Measurements from ENCODE around the gene SLC22A23.

DNA sequence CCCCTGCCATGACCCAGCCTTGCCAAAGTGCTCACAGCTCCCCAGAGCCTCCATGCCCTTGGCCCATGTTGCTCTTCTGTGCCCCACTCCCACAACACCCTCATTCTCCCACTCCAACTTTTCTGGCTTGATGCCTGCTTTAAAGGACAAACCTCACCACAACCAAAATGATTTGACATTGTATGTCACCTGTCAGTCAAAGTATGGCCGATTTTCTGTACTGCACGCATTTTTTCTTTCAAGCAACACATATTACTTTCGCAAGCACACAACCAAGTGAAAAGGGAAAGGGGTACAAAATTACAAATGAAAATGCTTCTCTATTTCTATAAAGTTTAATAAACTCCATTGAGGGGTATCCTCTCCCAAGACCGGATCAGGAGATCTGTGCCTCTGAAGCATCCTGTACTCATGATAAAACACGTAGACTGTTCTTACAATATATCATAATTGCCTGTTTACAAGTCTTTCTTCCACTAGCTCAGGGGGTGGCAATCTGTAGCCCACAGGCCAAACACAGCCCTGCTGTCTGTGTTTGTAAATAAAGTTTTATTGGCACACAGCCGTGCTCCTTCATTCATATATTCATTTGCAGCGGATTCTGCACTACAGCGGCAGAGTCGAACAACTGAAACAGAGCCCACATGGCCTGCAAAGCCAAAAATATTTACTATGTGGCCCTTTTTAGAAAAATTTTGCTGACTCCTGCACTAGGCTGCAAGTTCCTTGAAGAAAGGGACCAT lies 32.5 kb downstream of the SLC22A23 start:
- TF ChIP-seq, protein P1, sequence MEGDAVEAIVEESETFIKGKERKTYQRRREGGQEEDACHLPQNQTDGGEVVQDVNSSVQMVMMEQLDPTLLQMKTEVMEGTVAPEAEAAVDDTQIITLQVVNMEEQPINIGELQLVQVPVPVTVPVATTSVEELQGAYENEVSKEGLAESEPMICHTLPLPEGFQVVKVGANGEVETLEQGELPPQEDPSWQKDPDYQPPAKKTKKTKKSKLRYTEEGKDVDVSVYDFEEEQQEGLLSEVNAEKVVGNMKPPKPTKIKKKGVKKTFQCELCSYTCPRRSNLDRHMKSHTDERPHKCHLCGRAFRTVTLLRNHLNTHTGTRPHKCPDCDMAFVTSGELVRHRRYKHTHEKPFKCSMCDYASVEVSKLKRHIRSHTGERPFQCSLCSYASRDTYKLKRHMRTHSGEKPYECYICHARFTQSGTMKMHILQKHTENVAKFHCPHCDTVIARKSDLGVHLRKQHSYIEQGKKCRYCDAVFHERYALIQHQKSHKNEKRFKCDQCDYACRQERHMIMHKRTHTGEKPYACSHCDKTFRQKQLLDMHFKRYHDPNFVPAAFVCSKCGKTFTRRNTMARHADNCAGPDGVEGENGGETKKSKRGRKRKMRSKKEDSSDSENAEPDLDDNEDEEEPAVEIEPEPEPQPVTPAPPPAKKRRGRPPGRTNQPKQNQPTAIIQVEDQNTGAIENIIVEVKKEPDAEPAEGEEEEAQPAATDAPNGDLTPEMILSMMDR (IDR thresholded peaks at IDR 0.05; ENCODE audit: low read length), result no peak
- TF ChIP-seq EZH2 (optimal IDR thresholded peaks at IDR 0.05; ENCODE audit: low read depth, low read length), result no peak
- TF ChIP-seq EZH2phosphoT487 (IDR thresholded peaks at IDR 0.05; ENCODE audit: low read length), result no peak

Data from MM.1S (cell line).